Activated CD4-positive, alpha-beta memory T cell treated with anti-CD3 and anti-CD28 coated beads, Interleukin-2, amount 10 ng/mL, durations not matched to agents 7 days and 5 days (primary cell): ENCODE data around the gene ARL8B. TPM values are rescaled to one million over a fixed set of nuclear protein-coding genes. Genes with fewer than 3 reads are reported as not detected.
"Not testable (repeated sequence)": the region's sequence is repeated elsewhere in the genome, so short reads cannot be mapped to it uniquely, and the experiment has no call there.

Source experiments
- CTCF ChIA-PET: fragments of 350-600 bp; sonication (Branson Sonifier 250); formaldehyde crosslinking; loops from one replicate; lab custom pipeline; 2021; ENCODE audit warnings: antibody characterized with exemption, inconsistent platforms; lab: Charles Lee
- POLR2A ChIA-PET: fragments of 350-600 bp; sonication (Branson Sonifier 250); formaldehyde crosslinking; loops from one replicate; lab custom pipeline; 2021; ENCODE audit warnings: antibody characterized with exemption; lab: Charles Lee
- DNase-seq: peaks from one replicate; pipeline ENCODE4 v3.0.0-alpha.2; 2020
- H3K27ac Mint-ChIP-seq: one replicate; pipeline ENCODE4 v1.8.0; 2021; ENCODE audit warnings: mild to moderate bottlenecking, mixed read lengths
- H3K27me3 Mint-ChIP-seq: one replicate; pipeline ENCODE4 v1.8.0; 2021; ENCODE audit warnings: mixed read lengths
- H3K36me3 Mint-ChIP-seq: one replicate; pipeline ENCODE4 v1.8.0; 2021; ENCODE audit warnings: low read depth, mixed read lengths
- H3K4me1 Mint-ChIP-seq: one replicate; pipeline ENCODE4 v1.8.0; 2021; ENCODE audit warnings: mixed read lengths
- H3K4me3 Mint-ChIP-seq: one replicate; pipeline ENCODE4 v1.8.0; 2021; ENCODE audit warnings: mild to moderate bottlenecking, mixed read lengths
- H3K9me3 Mint-ChIP-seq: one replicate; pipeline ENCODE4 v1.8.0; 2021; ENCODE audit warnings: mixed read lengths
- total RNA-seq, 2 experiments: library from RNA; stranded (reverse); gene quantifications; one replicate each; pipeline ENCODE4 v1.2.3, GENCODE V29; 2021

The ARL8B gene
- total RNA-seq, 2 experiments from 2014 or later: 38.2 to 45.7 TPM

DNA sequence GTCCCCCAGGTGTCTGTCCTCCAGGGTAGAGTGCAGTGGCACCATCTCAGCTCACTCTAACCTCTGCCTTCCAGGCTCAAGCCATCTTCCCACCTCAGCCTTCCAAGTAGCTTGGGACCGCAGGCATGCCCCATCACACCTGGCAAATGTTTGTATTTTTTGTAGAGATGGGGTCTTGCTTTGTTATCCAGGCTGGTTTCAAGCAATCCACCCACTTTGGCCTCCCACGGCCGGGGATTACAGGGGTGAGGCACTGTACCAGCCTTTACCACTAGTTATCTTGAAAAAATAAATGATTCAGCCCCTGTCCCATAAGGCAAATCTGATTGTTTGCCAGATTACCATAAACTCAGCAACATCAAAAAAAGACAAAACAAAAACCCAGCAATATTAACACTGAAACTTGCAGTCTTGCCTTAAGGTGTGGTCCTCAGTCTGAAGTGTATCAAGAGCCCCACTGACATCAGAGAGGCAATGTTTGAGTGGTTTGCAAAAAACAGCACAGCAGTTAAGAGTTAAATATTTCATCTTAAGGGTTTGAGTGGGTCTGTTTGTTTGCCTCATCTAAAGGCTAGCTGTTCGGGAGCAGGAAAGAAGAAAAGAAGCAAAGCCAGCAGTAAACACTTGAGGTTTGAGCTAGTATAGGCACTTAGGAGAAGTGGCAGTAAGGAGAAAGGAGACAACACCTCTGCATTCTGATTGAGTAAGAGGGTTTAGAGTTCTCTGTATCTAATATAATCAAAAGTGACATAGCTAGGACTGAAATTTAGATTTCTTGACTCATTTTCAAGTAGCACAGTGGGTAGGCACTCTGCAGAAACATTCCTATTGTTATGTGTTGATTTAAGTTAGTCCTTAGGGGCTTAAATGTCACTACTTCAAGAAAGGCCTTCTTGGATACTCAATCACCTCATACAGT, 39.1 kb downstream of the ARL8B start:
- ChIA-PET POLR2A (interaction anchor here (0.7 kb wide), 1 partner anchor 36 kb away, joined by 3 read pairs; no protein-coding TSS in a partner anchor), CTCF (no interaction called here)
- H3K27me3 Mint-ChIP-seq: no peaks in the 10 kb centered on the region
- peaks cover 10% of the 10 kb centered on the region for H3K36me3 Mint-ChIP-seq
- H3K9me3 Mint-ChIP-seq: no peaks in the 10 kb centered on the region
- H3K4me1 Mint-ChIP-seq: peaks cover 42% of the 10 kb centered on the region
- H3K4me3 Mint-ChIP-seq: no peak overlapping the region
- DNase-seq: no peak
- no peak overlapping the region for H3K27ac Mint-ChIP-seq

GRCh38 chr3:5162102-5162501, 40.0 kb downstream of the ARL8B start:
- H3K9me3 Mint-ChIP-seq: no peaks in the 10 kb centered on the region
- H3K36me3 Mint-ChIP-seq: peaks cover 11% of the 10 kb centered on the region
- POLR2A ChIA-PET: interaction anchor here (0.7 kb wide), 1 partner anchor 35 kb away, joined by 3 read pairs; no protein-coding TSS in a partner anchor
- no peak overlapping the region for H3K4me3 Mint-ChIP-seq
- no peak overlapping the region for H3K27ac Mint-ChIP-seq
- no peak for DNase-seq
- peaks cover 43% of the 10 kb centered on the region for H3K4me1 Mint-ChIP-seq
- CTCF ChIA-PET: no interaction called here
- no peaks in the 10 kb centered on the region for H3K27me3 Mint-ChIP-seq

DNA sequence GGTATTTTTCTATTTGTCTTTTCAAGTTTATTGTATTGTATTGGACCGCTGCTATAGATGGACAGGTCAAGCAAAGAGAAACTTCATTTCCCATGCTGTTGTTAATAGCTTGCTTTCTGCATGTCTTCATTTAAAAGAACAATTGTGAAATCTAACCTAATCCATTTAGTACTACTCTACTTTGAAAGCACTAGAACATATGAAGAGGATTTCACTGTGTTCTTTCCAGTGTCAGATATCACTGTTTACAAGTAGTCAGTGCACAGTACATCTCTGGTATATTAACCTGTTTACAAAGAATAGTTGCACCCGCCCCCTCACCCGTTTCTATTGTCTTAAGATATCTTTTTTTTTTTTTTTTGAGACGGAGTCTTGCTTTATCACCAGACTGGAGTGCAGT, 43.6 kb downstream of the ARL8B start:
- Mint-ChIP-seq H3K27ac (no peak overlapping the region), H3K36me3 (peaks cover 6% of the 10 kb centered on the region), H3K4me3 (no peak overlapping the region), H3K4me1 (peaks cover 38% of the 10 kb centered on the region), H3K9me3 (no peaks in the 10 kb centered on the region), H3K27me3 (no peaks in the 10 kb centered on the region)
- ChIA-PET CTCF (no interaction called here), POLR2A (no interaction called here)
- DNase-seq: no peak

DNA sequence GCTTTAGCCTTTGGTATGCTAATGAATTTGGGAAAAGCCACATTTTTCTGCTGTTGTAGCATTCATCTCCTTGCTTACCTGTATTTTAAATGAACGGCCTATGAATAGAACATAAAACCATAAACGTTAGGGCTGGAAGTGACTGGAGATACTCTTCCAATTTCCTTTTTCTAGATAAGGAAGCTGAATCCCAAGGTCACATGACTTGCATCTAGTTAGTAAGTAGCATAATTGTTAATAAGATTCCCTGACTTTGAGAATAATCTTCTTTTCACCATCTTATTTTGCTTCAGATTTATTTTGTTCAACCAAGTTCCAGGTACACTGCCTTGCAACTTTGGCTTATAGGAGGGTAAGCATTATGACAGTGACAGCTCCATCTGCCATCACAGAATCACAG, 44.8 kb downstream of the ARL8B start:
- ChIA-PET POLR2A (no interaction called here), CTCF (interaction anchor here (0.6 to 1.6 kb wide), 2 partner anchors 9 to 44 kb away, joined by 3 read pairs; no protein-coding TSS in a partner anchor)
- no peak overlapping the region for H3K27ac Mint-ChIP-seq

DNA sequence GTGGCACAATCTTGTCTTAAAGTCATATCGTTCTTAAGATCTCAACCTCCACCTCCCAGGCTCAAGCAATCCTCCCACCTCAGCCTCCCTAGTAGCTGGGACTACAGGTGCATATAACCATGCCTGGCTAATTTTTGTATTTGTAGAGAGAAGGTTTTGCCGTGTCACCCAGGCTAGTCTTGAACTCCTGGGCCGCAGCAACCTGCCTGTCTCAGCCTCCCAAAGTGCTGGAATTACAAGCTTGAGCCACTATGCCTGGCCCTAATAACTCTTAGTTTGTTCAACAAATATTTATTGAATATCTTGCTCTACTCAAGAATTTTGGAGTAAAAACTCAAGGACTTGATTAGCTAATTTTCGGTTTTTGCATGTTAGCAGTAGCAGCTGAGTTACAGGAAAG, 46.0 kb downstream of the ARL8B start:
- ChIA-PET POLR2A (no interaction called here), CTCF (interaction anchor here (1.6 kb wide), 1 partner anchor 45 kb away, joined by 3 read pairs; no protein-coding TSS in a partner anchor)
- Mint-ChIP-seq H3K9me3 (no peaks in the 10 kb centered on the region), H3K36me3 (peaks cover 12% of the 10 kb centered on the region), H3K4me3 (no peak overlapping the region), H3K4me1 (peaks cover 24% of the 10 kb centered on the region), H3K27ac (no peak overlapping the region), H3K27me3 (no peaks in the 10 kb centered on the region)
- DNase-seq: no peak

More for the DNA sequence above, 44.8 kb downstream of the ARL8B start:
- Mint-ChIP-seq H3K9me3 (no peaks in the 10 kb centered on the region), H3K36me3 (peaks cover 6% of the 10 kb centered on the region), H3K4me1 (peaks cover 29% of the 10 kb centered on the region), H3K27me3 (no peaks in the 10 kb centered on the region), H3K4me3 (no peak overlapping the region)
- DNase-seq: no peak

DNA sequence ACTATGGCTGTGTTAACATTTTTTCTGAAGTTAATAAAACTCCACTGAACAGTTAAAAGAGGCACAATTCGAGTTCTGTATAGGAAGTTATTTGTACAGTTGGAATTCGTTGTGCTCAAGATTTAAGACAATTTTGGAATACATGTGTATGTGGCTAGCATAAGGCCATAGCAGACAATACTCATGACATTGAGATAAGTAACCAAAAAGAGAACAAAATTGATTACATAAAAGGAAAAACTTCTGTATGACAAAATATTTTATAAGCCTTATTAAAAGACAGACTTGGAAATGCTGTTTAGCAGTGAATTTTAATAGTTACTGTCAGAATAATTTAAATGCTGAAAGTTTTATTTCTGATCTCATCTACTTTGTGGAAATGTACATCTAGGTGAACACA, 47.7 kb downstream of the ARL8B start:
- DNase-seq: no peak
- peaks cover 23% of the 10 kb centered on the region for H3K36me3 Mint-ChIP-seq
- POLR2A ChIA-PET: no interaction called here
- no peaks in the 10 kb centered on the region for H3K27me3 Mint-ChIP-seq
- H3K9me3 Mint-ChIP-seq: no peaks in the 10 kb centered on the region
- no peak overlapping the region for H3K4me3 Mint-ChIP-seq
- H3K4me1 Mint-ChIP-seq: peaks cover 16% of the 10 kb centered on the region
- H3K27ac Mint-ChIP-seq: no peak overlapping the region
- CTCF ChIA-PET: no interaction called here

DNA sequence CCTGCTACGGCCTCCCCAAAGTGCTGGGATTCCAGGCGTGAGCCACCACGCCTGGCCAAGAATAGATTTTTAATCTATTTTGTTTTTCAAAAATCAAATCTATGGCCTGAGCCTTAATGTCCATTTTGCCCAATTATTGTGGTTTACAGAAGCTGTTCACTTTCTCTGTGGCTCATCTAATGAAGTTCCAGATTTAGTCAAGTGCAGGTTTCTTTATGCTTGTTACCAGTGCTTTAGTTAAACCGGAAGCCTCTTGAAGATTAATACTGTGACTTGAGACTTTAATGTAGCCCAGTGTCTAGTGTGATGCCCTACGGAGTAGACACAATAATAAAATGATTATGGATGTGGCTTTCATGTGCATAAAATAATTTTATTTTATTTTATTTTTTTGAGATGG, 48.9 kb downstream of the ARL8B start:
- Mint-ChIP-seq H3K9me3 (no peaks in the 10 kb centered on the region), H3K4me1 (peaks cover 7% of the 10 kb centered on the region), H3K4me3 (no peak overlapping the region), H3K27ac (no peak overlapping the region), H3K27me3 (no peaks in the 10 kb centered on the region), H3K36me3 (peaks cover 32% of the 10 kb centered on the region)
- ChIA-PET CTCF (no interaction called here), POLR2A (no interaction called here)
- DNase-seq: no peak

GRCh38 chr3:5172018-5172417, 49.9 kb downstream of the ARL8B start:
- Mint-ChIP-seq H3K36me3 (peaks cover 28% of the 10 kb centered on the region), H3K4me1 (peaks cover 6% of the 10 kb centered on the region), H3K9me3 (no peaks in the 10 kb centered on the region), H3K4me3 (no peak overlapping the region), H3K27ac (no peak overlapping the region), H3K27me3 (no peaks in the 10 kb centered on the region)
- POLR2A ChIA-PET: no interaction called here
- no peak for DNase-seq
- CTCF ChIA-PET: no interaction called here

GRCh38 chr3:5179036-5179435, 56.9 kb downstream of the ARL8B start:
- H3K27ac Mint-ChIP-seq, CTCF ChIA-PET, H3K9me3 Mint-ChIP-seq, DNase-seq, H3K4me3 Mint-ChIP-seq, H3K4me1 Mint-ChIP-seq, H3K27me3 Mint-ChIP-seq: not testable (repeated sequence)
- peaks cover 39% of the 10 kb centered on the region for H3K36me3 Mint-ChIP-seq
- POLR2A ChIA-PET: interaction anchor here (1.4 kb wide), 1 partner anchor 19 kb away, joined by 3 read pairs; no protein-coding TSS in a partner anchor

- no peaks in the 10 kb centered on the region for H3K27me3 Mint-ChIP-seq
- H3K36me3 Mint-ChIP-seq: peaks cover 28% of the 10 kb centered on the region
- POLR2A ChIA-PET: interaction anchor here (2.2 kb wide), 1 partner anchor 15 kb away, joined by 6 read pairs; no protein-coding TSS in a partner anchor
- no peak overlapping the region for H3K27ac Mint-ChIP-seq
- no peaks in the 10 kb centered on the region for H3K9me3 Mint-ChIP-seq
- CTCF ChIA-PET: interaction anchor here (1.4 kb wide), 1 partner anchor 16 kb away, joined by 5 read pairs; no protein-coding TSS in a partner anchor
- peaks cover 20% of the 10 kb centered on the region for H3K4me1 Mint-ChIP-seq
- H3K4me3 Mint-ChIP-seq: no peak overlapping the region
- DNase-seq: no peak
These were observed 59.5 kb downstream of the ARL8B start for GRCh38 chr3:5181469-5182141.

GRCh38 chr3:5183714-5184113, 61.6 kb downstream of the ARL8B start:
- DNase-seq, H3K4me3 Mint-ChIP-seq, H3K9me3 Mint-ChIP-seq, H3K27me3 Mint-ChIP-seq, CTCF ChIA-PET, H3K27ac Mint-ChIP-seq: not testable (repeated sequence)
- POLR2A ChIA-PET: interaction anchor here (1.5 to 2.2 kb wide), 2 partner anchors 11 to 13 kb away, joined by 6 read pairs; no protein-coding TSS in a partner anchor
- Mint-ChIP-seq H3K4me1 (peaks cover 23% of the 10 kb centered on the region), H3K36me3 (peaks cover 22% of the 10 kb centered on the region)

DNA sequence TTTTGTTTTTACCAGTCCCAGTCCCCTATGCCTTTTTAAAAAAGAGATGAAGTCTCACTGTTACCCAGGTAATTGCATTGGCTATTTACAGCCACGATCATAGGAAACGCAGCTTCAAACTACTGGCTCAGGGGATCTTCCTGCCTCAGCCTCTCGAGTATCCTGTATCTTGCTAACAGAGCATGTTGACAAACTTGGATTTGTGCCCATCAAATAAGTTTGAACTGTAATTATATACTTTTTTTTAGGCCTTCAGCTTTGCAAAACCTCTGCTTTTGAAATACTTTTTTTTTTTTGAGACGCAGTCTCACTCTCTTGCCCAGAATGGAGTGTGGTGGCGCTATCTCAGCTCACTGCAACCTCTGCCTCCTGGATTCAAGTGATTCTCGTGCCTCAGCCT, 62.4 kb downstream of the ARL8B start:
- no peaks in the 10 kb centered on the region for H3K9me3 Mint-ChIP-seq
- ChIA-PET POLR2A (interaction anchor here (0.6 to 5.6 kb wide), 2 partner anchors 13 to 146 kb away, joined by 3 to 195 read pairs; no protein-coding TSS in a partner anchor), CTCF (no interaction called here)
- no peaks in the 10 kb centered on the region for H3K27me3 Mint-ChIP-seq
- no peak overlapping the region for H3K27ac Mint-ChIP-seq
- H3K36me3 Mint-ChIP-seq: peaks cover 22% of the 10 kb centered on the region
- peaks cover 19% of the 10 kb centered on the region for H3K4me1 Mint-ChIP-seq
- DNase-seq: no peak
- no peak overlapping the region for H3K4me3 Mint-ChIP-seq
